HG03025 (cell line): ENCODE measurements around the gene CLSTN3.

Source experiments
- ATAC-seq: cut with Tn5 transposase; IDR thresholded peaks from one replicate; pipeline ENCODE4 v1.9.1; 2021; ENCODE audit warnings: mild to moderate bottlenecking, moderate library complexity; ENCODE audit not compliant: unreplicated experiment, low FRiP score

CLSTN3 gene

DNA sequence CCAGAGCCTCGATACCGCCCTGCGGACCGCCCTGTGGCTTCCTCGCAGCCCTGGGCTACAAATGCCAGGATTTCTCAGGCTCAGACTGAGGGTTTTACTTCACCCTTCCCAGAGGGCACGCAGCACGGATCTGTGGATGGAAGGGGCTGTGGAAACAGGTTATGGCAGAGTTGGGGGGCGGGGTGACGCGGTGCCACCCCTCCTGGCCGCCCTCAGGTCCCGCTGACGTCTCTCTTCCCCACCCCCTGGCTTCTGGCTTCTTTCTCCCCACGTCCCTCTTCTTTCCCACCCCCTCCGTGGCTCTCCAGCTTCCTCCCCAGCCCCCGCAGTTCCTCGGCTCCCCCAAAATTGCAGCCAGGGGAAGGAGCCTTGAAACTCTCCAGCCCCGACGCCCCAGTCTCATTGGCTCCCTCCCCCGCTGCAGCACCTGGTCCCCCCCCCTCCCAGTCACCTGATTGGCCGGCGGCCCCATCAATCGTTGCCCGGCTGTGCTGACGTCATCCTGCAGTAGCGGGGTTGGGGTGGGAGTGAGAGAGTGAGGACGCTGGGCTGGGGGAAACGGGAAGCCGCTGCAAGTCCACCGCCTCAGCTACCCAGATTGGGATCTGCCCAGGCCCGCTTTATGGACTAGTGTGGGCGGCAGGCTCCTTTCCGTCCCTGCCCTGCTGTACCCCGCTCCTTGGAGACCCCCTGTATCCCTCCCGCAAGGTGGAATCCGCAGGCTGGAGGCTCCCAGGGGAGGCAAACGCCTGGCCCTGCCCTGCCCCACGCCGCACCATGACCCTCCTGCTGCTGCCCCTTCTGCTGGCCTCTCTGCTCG is at the start of gene CLSTN3:
CLSTN3 (plus strand) TSS at position 500 of the 820 bp plus-strand sequence; CDS start at position 778, 278 bp downstream.
- ATAC-seq = no peak

DNA sequence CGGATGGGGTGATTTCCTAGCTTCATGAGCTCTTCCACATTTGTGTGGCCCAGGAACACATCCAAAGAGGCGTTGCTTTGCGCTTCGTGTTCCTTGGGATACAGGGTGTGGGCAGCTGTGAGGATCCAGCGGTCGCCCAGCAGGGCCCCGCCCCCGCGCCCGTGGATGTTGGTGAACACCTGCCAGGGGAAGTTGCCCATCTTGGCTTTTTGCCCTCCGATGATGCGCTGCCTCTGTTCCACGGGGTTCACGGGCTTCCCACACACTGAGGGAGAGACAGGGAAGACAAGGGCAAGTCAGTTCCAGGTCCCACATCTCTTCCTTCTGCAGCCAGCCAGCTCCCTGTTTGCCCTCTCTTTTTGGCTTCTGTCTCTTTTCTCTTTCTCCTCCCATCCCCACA is 49.1 kb upstream of the CLSTN3 start:
- no peak for ATAC-seq

DNA sequence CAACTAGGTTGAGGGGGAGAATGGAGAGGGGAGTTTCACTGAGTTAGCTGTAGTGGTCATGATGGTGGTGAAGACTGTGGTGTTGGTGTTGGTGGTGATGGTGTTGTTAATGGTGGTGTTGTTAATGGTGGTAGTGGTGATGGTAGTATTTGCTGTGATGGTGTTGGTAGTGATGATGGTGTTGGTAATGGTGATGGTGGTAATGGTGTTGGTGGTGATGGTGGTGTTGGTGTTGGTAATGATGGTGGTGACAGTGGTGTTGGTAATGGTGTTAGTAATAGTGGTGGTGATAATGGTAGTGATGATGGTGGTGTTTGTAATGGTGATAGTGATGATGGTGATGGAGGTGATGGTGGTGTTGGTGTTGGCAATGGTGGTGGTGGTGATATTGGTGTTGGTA is 47.0 kb upstream of the CLSTN3 start:
- no peak for ATAC-seq

DNA sequence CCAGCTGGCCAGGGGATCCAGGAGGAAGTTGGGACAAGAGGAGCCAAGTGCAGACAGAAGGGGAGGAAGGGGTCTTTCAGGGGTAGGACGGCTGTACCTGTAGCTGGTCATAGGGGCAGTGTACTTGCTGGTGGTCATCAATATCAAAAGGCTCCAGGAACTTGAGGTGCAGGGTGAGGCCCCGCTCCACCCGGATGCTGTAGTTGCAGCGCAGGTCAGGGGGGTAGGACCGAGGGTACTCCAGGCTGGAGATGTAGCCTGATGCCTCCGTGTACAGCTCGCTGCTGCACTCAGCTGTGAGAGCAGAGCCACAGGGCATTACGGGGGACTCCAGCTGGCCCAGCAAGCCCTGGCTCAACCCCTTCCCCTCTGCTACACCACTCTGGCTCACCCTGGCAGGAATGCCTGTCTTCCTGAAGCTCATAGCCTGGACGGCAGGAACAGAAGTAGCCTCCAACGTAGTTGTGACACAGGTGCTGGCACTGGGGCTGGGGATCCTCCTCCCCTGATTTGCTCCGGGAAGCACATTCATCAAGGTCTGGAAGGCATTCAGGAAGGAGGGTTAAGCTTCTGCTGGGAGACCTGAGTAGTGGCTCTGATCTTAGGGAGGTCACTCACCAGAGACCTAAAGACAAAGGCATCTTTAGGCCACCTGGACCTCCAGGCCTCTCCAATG is 40.8 kb upstream of the CLSTN3 start:
- ATAC-seq = no peak

DNA sequence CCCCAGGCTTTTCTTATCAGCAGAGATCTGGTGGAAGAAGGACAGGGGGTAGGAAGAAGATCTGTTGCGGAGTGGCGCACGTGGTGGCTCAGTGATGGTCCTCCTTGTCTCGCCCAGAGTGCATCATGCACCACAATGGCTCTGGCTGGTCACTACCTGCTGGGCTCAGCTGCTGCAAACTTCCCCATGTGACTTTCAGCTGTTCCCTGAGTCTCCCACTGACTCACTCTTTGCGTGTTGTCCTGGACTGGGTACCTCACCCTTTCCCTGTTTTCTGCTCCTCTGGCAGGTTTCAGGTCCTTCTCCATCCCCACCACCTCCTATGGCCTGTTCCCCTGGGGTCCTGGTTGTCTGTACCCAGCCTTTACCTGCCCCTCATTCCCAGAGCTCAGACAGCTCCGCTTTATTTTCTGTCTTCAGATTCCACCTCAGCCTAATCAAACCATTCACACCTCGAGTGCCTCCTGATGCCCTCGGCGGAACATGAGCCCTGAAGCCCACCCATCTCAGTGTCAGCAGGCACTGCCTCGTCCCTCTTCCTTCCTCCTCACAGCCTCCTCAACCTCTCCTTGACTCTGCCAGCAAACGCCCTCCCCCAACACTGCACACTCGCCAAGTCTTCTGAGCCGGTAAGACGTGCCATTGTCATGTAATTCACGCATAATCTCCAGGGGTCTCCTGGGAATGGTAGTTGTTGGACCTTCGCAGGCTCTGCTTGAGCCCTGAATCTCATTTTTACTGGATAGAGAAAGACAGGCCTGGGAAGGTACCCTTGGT is 39.8 kb upstream of the CLSTN3 start:
- ATAC-seq = no peak

DNA sequence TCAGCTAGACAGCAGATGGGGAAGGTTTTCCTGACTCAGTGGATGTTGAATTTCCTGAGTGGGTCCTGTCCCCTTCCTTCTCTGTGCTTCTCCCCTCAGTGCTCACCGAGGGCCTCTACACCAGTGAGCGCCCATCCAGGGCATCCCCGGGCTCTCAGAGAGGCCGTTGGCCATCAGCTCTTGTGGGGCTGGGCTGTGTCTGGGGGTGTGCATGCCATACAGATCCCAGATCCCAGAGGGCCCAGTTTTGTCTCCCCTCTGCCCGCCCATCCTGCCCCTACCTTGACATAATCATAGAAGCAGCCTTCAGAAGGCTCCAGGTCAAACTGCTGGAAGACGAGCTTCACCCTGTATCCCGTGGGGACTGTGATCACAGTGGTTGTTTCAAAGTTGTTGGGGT is 39.0 kb upstream of the CLSTN3 start:
- ATAC-seq = no peak

DNA sequence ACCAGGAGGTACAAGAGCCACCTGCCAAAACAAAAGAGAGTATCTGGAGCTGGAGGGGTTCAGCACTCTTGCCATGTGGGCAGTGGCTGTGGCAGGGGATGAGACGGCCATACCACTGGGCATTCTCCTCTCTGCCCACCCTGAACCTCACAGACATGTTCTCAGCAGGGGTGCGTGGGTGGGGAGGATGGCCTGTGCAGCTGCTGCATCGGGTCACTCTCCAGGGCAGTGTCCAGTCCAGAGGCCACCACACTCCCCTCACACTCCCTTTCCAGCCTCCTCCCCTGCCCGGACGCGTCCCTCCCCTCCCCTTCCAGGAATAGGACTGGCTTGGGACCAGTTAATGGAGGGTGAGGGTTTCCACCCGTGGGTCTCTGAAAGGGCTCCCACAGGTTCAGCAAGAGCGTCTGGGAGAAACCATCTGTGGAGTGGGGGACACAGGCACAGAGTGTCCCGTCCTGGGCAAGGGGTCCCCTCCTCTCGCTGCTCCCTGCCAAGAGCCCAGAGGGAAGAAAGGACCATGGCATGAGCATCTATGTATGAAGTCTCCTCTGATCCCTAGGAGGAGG is 38.4 kb upstream of the CLSTN3 start:
- ATAC-seq = no peak

DNA sequence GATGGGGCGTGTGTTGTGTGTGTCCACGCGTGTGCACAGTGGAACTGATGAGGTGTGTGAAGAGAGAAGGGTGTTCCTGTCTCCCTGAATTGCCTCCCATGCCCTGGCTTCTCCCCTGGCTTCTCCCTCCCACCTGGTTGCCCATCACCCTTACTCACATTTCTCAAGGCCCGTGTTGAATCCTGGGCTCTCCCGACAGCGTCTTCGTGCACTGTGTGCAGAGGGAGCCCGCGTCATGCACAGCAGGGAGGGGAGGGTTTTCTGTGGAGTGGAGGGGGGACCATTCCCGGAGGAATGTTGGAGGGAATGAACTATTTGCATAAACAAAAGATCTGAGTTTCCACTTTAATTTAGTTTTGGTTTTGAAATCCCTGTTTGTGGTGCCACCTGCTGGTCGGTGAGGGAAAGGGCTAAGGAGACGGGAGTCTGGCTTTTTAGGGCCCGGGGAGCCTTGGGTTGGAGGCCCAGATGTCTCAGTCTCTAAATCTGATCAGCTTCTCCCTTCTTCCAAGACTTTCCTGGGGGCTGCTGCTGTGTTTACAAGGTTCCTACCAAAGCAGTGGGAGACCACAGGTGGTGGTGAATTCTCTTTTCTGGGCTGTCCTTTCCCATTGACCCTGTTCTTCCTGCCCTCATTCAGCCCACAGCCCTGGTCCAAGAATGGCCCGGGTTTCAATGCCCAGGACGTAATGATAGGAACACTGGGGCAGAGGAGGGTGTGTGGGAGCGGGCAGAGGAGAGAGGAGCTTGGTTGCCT is 37.8 kb upstream of the CLSTN3 start, which contains the start of gene C1R:
C1R (minus strand) TSS at position 217 of the 757 bp plus-strand sequence; CDS start at position 160, 57 bp downstream.
- ATAC-seq = no peak

DNA sequence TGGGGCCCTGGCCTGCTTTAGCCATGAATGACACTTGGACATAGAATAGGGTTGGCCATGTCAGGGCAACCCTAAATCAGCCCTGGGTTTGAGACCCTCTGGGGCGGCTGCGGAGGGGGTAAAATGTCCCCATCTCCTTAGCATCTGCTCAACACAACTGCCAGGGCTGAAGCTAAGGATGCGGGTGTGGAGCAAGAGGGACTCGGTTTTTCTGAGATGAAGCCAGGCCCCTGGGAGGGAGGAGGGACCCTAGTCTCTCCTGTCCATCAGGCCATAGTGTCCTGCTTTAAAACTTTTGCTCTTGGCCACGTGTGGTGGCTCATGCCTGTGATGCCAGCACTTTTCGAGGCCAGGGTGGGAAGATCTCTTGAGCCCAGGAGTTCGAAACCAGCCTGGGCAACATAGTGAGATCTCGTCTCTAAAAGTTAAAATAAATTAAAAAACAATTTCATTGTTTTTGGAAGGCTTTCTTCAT is 37.1 kb upstream of the CLSTN3 start:
- ATAC-seq = no peak

DNA sequence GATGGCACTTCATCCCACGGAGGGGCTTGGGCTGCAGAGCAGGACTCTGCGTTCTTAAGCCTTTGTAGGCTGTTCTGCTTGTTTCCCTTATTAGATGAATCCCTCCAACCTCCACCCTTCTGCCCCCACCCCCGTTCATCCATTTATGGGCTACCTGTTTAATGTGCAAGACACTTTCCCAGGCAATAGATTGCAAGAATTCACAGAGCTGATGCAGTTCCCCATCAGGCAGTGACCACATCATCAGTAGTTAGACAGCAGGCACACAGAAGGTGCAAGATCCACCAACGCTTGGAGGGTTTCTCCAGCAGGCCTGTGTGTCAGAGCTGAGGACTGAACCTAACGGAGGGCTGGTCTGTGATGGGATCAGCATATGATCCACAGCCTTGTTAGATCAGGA is 36.7 kb upstream of the CLSTN3 start:
- ATAC-seq = no peak

DNA sequence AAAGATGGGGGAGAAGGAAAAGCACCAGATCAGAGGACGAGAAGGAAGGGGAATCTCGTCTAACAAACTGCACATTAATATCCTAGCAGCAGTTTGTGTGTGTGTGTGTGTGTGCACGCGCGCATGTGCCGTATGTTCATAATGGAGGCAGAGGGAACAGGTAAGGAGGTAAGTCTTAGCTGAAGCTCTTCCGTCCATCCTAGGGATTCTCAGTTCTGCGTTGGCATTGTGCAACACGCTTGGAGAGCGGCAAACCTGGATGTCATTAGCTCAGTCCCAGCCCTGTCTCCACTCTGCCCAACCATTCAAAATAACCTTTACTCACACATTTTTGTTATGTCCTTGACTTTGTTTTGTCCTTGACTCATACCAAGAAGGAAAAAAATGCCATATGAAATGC is 36.3 kb upstream of the CLSTN3 start:
- no peak for ATAC-seq

DNA sequence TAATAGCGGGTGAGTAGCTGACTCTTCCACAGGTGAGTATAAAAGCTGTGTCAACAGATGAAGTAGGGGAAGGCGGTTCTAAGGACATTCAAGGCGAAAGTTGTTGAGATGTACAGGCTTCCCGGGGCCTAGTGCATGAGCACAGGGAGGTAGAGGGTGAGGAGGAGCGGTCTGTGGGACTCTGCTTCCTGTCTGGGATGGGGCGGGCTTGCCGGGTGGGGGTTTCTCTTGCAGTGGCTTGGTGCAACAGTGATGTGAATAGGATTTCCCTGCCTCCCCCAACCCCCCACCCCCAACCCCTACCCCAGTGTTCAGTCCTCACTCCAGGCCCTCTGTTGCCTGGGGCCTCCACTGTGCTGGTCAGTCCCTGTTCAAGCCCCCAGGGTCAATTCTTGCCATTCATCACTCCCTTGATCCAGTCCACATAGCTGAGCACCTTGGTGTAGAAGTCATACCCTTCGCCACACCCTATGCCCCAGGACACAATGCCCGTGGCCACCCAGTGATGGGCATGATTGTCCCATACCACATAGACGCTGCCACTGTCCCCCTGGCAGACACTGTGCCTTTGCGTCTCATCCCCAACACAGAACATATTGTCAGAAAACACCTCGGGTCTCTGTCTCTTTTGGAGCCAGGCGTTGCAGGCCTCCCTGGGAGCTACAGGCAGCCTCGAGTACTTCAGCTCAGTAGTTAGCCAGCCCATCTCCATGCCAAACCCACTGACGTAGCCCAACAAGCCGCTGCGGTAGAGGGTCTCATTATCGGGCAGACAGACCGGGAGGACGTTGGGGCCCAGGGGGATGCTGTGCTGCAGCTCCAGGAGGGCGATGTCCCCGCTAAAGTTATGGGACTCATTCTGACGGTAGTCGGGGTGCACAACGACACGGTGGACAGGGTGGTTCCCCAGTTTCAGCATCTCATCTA is 33.9 kb upstream of the CLSTN3 start:
- ATAC-seq = no peak

DNA sequence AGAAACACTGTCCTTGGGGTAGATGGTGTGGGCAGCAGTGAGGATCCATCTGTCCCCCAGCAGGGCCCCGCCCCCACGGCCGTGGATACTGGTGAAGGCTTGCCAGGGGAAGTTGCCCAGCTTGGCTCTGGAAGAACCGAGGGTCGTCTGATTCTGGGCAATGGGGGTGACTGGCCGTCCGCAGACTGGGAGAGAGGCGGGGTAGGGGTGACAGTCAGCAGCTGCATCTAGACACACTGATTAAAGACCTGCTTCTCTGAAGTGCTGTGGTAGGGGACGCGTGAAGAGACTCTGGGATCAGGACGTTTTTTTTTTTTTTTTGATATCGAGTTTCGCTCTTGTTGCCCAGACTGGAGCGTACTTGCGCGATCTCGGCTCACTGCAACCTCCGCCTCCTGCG is 33.2 kb upstream of the CLSTN3 start:
- ATAC-seq = no peak

DNA sequence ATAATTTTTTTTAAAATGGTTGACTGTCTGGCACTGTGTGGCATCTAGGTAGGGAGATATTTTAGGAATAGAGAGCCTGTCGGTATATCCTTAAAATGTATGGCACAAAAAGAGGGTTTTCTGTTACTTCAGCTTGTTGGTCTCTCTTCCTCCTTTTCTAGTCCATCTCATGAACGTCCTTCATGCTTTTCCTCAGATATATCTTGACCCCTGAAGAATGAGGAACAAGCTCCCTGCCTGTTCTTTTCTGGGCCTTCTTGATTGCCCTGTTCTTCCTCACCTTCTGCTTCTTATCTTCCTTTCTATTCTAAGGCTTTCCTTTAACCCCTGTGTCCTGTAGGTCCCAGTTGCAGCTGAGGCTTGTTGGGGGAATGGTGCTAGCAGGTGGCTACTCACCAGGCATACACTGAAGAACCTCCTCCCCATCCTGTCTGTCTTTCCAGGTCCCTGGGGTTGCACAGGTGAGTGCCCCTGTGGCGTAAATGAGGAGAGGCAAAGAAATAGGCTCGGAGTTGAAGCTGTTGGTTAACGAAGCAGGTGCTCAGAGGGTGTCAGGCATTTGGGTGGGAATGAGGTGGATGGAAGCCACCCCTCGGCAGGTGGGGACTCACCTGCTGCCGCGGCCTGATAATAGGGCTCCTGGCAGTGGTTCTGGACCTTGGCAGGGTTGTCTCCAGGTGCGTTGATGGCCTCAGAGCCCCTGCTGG is 30.7 kb upstream of the CLSTN3 start:
- ATAC-seq = no peak

DNA sequence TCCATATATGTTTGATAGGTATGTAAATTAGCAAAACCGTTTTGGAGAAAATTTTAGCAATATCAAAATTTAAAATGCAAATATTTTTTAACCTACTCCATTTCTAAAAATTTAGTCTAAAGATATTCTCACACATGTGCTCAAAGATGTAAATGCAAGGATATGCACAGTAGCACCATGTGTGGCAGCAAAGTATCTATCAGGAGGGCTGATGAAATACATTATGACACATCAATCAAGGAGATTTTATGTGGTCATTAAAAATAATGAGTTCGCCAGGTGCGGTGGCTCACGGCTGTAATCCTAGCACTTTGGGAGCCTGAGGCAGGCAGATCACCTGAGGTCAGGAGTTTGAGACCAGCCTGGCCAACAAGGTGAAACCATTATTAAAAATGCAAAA is 29.9 kb upstream of the CLSTN3 start:
- ATAC-seq = no peak

DNA sequence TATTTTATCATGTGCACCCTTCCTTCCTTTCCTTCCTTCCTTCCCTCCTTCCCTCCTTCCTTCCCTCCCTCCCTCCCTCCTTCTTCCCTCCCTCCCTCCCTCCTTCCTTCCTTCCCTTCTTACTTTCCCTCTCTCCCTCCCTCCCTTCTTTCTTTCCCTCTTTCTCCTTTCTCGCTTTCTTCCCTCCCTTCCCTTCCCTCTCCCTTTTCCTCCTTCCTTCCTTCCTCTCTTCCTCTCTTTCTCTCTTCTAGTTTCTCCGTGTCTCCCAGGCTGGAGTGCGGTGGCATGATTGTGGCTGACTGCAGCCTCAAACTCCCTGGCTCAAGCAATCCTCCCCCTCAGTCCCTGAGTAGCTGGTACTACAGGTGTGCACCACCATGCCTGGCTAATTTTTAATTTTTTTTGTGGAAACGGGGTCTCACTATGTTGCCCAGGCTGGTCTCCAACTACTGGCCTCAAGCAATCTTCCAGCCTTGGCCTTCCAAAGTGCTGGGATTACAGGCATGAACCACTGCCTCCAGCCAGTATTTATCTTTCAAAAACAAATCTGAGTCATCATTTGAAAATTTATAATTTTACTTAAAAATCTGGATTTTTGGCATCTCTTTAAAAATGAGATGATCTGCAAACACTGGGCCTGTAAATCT is 29.0 kb upstream of the CLSTN3 start:
- no peak for ATAC-seq

DNA sequence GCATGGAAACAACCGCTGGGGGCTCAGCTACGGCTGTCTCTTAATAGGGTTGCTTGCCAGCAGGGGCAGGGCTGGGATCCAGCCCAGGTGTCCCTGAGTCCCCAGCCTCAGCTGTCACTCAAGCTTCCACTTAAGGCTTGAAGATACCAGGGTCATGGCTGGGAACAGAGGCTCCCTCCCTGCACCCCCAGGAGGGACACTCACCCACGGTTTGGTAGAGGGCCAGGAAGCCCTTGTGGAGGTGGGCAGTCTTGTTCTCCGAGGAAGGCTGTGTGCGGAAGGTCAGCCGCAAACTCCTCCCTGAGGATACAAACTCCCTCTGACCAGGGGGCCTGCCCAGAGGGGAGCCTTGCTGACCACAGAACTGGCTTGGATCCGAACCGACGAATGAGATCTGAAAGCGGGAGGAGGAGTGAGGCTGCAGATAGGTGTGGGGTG is 28.5 kb upstream of the CLSTN3 start:
- no peak for ATAC-seq

DNA sequence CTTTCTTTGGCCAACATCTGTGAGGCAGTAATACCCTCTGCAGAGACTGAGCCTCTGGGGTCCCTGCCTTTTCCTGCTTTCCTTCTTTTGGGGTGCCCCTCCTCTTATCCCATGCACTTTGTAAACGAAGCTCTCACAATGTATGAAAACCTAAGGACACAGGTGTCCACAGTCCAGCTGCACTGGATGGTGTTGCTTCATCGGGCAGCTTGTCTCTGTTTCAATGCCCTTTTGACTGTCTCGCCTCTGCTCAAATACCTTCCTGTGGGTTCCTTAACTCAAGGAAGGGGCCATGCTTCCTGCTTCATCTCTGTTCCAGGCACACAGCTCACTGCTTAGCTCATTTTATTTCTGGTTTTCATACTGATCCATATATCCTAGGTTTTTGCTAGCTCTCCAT is 27.6 kb upstream of the CLSTN3 start:
- no peak for ATAC-seq
